ENCODE measurements around the gene MEG3.

DNA sequence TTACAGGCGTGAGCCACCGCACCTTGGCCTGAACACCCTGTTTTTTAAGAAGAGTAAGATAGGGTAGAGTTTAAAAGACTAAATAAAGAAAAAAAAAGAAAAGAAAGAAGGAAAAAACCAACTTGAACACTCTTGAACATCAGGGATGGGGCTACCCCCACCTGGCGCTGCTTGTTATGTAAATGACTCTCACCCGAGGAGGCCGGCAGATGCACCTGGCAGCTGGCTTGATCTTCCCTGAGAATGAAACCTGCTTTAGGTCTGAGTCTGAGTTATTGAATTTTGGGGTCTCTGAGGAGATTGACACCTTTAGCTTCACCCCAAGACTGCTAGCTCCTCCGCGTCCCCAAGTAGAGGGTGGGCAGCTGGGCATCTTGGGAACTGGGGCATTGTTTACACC, 15.5 kb upstream of the MEG3 start:
- TF ChIP-seq, protein P1, sequence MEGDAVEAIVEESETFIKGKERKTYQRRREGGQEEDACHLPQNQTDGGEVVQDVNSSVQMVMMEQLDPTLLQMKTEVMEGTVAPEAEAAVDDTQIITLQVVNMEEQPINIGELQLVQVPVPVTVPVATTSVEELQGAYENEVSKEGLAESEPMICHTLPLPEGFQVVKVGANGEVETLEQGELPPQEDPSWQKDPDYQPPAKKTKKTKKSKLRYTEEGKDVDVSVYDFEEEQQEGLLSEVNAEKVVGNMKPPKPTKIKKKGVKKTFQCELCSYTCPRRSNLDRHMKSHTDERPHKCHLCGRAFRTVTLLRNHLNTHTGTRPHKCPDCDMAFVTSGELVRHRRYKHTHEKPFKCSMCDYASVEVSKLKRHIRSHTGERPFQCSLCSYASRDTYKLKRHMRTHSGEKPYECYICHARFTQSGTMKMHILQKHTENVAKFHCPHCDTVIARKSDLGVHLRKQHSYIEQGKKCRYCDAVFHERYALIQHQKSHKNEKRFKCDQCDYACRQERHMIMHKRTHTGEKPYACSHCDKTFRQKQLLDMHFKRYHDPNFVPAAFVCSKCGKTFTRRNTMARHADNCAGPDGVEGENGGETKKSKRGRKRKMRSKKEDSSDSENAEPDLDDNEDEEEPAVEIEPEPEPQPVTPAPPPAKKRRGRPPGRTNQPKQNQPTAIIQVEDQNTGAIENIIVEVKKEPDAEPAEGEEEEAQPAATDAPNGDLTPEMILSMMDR (IDR thresholded peaks at IDR 0.05), result no peak
- TF ChIP-seq TCF7L2 (IDR thresholded peaks at IDR 0.05; ENCODE audit: low read depth, low read length), result no peak

All from Panc1 (cell line).